Jurkat, Clone E6-1 (cell line): ENCODE data around the gene DLG3.

Experiments used
- DNase-seq: peaks from one replicate; pipeline ENCODE4 v3.0.0-alpha.2; 2011; ENCODE audit warnings: low read depth, low spot score
- H3K4me3 ChIP-seq: 2 replicates; pipeline ENCODE4 v1.5.1; 2011; ENCODE audit warnings: mild to moderate bottlenecking, low read length, control low read depth, moderate library complexity

Gene DLG3

DNA sequence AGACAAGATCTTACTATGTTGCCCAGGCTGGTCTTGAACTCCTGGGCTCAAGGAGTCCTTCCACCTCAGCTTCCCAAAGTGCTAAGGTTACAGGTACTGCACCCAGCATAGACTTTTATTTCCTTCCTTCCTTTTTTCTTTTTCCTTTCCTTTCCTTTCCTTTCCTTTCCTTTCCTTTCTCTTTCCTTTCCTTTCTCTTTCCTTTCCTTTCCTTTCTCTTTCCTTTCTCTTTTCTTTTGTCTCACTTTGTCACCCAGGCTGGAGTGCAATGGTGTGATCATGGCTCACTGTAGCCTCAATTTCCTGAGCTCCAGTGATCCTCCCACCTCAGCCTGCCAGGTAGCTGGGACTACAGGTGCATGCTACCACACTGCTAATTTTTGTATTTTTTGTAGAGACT lies 19.4 kb downstream of the DLG3 start:
- no peak overlapping the region for H3K4me3 ChIP-seq
- DNase-seq = no peak

DNA sequence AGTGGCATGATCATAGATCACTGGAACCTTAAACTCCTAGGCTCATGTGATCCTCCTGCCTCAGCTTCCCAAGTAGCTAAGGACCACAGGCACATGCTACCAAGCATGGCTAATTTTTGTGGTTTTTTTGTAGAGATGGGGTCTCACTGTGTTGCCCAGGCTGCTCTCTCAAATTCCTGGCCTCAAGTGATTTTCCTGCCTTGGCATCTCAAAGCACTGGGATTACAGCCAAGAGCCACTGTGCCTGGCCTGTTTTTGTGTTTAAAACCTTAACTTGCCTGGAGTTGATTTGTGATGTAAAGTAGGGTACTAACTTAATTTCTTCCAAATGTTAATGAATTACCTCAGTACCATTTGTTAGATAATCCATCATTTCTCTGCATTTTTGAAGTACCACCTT lies 22.3 kb downstream of the DLG3 start:
- DNase-seq = no peak

DNA sequence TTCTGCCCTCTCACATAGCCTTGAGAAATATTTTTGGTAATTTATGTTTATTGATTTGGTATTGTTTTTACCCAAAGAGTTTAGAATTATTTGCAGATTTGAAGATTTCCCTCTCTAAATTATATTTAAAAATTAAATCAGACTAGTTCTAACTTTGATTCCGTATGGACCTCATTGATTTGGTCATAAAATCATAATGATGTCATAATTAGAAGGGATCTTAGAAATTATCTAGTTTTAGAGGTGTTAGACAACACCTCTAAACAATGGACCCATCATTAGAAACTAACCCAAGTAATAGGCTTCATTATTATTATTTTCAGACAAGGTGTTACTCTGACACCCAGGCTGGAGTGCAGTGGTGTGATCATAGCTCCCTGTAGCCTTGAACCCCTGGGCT lies 24.1 kb downstream of the DLG3 start:
- DNase-seq = no peak
- H3K4me3 ChIP-seq = no peak overlapping the region

More for the DNA sequence above, 22.3 kb downstream of the DLG3 start:
- no peak overlapping the region for H3K4me3 ChIP-seq

DNA sequence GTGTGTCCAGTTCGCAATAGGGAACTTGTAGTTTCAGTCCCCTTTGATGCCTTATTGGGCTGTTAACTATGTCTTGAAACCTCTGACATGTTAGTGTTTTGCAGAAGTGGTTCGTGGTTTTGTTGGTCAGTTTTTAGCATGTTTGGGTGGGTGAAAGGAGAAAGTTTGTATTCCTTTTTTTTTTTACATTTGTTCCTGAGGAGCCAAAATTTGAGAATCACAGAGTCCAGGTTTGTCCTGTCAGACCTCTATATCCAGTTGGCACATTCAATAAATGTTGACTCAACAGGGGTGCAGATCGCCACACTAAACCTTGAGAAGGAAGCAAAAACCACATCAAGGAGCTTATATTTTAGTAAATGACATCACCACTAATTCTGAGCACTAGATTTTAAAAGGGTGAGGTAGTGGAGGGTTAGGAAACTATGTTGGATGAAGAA lies 26.2 kb downstream of the DLG3 start:
- no peak for DNase-seq
- H3K4me3 ChIP-seq = no peak overlapping the region

DNA sequence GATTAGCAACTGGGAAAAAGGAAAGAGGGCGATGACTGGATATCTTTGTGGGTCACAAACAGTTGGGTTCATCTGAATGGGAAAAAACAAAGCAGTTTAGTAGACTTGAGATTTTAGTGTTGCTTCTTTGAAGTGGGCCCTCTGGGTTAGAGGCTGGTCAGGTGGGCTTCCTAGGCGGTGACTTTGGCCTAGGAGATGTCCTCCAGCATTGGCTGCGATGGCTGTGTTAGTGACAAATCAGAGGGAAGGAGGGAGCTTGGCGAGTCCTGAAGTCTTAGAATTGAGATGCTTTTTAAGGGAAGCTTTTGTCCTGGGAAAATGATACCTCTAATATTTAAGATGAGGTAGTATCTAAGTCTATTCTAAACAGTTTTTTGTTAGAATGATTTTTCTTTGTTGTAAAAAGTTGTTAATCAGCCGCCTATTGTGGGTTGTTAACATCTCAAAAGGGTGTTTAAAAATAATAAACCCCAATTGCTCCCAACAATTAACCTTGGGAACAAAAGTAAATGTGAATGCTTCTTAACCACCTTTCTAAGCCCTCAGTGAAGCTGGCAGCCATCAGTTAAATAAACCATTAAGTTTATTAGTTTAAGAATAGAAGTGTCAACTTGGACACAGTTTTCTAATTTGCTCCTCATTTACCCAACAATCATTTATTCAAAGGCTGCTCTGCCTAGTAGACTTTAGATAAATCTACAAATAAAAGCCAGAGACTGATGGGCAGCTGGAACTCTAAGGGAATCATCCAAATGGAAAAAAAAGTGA lies 31.7 kb downstream of the DLG3 start:
- DNase-seq = no peak
- H3K4me3 ChIP-seq = no peak overlapping the region

DNA sequence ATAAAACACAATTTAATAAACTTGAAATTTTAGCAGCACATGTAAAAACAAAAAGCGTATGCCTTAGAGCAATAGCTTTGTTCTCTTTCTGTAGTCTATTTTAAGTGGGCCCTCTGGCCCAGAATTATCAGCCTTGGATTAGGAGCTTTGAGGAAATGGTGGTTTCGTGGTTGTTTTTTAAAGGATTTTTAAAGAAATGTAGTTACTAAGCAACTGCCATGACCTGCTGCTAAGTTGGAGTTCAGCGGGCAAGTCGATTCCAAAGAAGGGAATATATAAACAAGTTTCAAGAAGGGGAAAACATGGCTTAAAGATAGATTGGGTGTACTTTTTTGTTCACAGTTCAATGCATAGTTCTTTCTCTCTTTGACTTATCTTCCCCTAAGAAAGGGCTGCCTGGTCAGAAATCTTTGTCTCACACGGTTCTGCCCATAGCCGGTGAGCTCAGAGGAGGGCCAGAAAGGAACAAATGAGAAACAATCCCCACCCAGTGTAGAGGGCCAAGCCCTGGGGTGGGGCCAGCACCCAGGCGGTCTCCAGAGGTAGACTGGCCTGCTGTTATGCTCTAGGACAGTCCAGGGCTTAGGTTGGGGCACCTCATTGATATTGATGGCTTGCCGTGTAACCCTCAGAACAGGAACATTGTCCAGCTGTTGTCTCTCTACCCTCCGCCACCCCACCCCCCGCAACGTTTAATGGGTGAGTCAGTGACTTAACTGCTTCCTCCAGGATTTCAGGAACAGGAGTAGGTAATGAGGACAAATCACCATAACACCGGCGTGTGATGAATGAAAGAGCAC lies 32.5 kb downstream of the DLG3 start:
- no peak overlapping the region for H3K4me3 ChIP-seq
- no peak for DNase-seq

DNA sequence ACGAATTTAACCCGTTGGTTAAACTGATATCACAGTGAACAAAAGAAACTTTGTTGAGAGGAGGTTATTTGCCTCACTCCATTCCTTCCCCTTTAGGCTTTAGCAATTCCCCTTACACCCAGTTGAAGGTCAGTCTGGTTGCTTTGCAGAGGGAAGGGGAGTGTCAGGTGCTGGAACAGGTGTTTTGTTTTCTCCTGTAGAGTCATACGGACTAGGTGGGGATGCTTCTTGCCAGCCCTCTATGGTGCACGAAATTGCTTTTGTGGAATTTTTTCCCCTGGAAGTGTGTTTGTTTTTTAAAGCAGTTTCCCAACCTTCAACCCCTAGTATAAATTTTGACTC lies 33.1 kb downstream of the DLG3 start:
- DNase-seq = no peak
- no peak overlapping the region for H3K4me3 ChIP-seq

DNA sequence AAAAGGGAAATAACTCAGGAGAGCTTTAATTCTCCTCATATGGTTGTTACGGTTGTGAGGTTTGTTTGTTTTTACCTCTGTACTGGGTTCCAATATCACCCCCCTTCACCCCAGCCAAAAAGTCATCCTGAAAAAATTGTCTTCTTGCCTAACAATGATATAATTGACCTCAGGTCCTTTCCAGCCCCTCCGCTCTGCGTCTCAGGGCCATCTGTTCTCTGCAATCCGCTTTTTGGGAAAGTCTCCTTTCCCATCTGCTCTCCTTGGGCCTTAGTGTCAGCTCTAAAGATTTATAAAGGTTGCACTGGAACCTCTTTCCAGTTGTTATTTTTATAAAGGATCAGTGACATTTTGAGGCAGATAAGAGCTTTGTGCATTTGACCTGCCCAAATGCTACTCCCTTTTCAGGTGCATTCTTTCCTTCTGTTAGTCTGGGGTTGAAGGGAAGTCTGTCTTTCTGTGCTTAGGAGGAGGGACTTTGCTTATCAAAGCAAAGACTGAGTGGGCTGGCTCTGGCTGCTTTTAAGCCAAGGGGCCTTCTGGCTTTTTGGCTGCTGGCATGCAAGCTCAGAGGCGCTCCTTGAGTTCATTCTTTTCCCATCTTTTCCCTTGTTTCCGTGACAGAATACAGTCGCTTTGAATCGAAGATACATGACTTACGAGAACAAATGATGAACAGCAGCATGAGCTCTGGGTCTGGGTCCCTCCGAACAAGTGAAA lies 34.1 kb downstream of the DLG3 start:
- DNase-seq = no peak
- no peak overlapping the region for H3K4me3 ChIP-seq

DNA sequence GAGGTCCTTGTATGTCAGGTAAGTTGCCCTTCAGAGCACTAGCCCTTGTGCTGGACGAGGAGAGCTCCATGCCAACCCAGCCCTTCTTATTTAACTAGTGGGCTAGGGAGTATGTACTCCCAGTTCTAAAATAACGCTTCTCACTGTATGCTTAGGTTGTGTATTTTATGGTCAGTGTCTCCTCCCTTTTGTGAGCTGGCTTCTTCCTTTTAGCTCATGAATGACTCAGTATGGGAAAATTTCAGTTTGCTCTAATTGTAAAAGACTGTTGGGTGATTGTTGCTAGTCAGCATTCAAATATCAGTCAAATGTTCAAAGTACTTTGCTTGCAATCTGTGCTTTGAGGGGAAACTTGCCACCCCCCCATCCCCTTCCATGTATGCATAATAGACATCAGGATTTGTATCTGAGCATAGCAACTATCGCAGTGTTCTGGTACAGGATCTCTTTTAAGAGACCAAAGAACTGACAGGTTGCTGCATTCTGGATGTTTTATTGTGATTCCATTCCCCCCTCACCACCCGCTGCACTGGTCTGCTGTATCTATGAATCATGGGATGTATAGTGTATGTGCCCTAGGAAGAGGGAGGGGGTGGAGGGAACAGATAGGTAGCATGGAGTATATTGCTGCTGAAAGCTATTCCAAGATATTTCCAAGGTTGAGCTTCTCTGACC lies 34.7 kb downstream of the DLG3 start:
- no peak for DNase-seq
- no peak overlapping the region for H3K4me3 ChIP-seq

DNA sequence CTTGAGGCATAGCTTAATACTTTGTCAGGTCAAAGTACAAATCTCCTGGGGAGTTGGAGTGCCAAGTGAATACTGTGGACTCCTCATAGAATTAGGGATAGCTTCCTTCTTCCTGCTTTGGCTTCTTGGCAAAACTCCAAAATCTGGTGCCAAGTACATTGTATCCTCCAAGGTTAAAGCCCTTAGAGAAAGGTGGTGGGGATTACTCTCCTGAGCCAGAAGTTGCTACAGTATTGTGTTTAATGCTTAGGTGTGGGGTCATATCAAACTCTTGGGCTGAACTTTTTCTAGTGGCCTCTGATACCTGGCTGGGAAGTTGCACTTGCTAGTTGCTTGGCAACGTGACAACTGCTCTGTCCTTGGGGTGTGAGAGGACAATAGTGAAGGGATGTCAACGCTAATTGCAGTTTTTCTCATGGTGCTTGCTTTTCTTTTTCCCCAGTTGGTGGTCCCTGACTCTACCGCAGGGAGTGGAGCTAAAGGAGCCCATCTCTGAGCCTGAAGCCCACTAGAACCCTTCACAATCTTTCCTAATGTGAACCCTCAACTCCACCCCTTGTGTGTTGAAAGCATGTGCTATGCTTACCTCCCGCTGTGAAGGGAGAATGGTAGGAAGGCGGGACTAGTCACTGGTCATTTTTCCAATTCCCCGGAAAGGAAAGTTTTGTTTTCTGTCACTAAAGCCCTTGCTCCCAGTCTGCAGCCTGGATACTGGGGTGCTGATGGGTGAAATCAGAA lies 35.5 kb downstream of the DLG3 start:
- DNase-seq = no peak
- H3K4me3 ChIP-seq = no peak overlapping the region

DNA sequence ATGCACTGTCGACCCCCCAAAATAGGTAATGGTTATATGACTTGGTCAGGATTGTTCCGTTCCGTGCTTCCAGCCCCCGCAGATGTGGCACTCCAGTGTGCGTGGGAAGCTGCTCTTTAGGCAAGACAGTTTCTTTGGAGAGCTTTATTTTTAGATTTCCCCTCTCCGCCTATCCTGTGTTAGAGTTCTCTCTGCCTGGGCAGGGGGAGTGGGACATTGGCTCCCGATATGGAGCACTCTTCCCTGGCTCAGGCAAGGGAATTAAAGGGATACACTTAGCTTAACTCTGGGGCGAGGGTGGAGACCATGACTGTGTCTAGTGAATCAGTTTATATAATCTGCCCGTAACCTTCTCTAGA lies 36.0 kb downstream of the DLG3 start:
- H3K4me3 ChIP-seq = no peak overlapping the region

DNA sequence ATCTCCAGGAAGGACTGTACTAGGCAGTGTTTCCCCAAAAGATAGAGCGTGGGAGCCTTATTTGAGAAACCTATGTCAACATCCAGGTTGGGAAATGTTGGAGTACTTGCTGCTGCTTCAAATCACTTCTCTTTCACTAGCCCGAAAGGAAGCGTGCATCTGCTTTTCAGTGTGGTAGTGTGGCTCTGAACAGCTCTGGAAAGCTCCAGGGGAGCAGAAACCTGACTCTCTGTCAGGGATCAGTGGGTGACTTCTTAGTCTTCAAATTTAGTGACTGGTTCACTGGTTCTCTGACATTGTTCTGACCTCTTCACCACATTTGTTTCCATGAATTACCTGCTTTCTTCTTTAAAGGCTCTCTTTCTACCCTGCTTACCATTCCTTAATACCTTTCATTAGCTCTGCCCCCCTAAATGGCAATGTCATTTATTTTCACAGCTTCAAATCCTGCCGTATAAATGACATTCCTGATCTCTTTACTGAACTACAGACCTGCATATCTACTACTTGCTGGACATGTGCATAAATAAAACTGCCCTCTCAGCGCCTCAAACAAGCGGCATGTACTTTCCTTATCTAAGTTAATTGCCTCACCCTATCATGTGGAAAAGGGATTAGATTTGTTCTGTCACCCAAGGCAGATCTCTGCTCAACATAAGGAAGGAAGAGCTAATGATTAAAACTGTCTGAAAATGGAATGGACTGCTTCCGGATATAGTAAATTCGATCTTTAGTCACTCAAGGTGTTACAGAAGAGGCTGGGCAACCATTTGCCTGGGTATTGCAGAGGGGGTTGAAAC lies 37.0 kb downstream of the DLG3 start:
- no peak overlapping the region for H3K4me3 ChIP-seq
- no peak for DNase-seq

More for the DNA sequence above, 36.0 kb downstream of the DLG3 start:
- DNase-seq = no peak

DNA sequence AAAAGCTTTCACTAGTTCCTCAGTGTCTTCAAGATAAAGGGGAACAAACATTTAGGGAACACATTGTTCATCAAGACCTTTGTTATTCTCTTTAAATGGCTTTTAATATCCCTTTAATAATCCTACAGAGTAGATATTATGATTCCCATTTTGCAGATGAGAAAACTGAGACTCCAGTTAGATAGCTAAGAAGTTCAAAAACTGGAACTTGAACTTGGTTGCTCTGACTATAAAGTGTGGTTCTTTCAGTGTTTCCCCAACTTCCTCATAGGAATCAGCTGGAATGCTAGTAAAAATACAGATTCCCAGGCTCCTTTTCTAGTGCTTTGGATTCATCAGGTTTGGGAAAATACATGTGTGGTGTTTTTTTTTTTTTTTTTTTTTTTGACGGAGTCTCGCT lies 37.7 kb downstream of the DLG3 start:
- DNase-seq = no peak
- H3K4me3 ChIP-seq = no peak overlapping the region

DNA sequence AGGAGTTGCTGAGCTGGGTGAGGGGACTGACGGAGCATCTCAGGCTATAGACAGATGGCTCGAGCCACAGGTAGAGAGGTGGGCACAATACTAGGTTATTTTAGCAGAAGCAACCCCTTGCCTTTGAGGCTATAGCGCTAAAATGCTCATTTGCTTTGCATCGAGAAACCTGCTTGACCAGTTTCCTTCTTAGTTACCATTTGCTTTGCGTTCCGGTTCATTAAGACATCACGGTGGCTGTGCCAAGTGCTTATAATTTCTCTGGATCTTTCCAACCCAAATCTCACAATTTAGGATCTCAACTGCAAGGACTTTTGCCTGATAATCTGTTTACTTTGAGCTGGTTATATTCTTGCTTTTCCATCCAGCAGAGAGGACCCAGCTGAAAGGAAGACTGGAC lies 40.8 kb downstream of the DLG3 start:
- DNase-seq = no peak
- no peak overlapping the region for H3K4me3 ChIP-seq

DNA sequence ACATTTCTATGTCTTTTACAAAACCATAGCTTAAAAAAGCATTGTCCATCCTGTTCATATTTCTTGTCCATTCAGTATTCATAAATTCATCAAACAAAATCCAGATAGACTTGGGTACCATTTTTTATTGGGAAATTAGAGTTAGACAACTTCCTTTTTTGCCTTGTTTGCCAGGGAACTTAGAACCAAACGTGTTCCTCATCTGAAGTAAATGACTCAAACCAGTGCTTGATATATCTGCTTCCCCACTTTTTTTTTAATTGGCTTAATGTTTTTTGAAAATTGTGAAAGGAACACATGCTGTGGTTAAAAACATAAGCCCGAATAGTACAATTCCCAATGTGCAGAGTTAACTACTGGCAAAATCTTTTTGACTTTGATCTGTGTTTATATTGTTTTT lies 44.2 kb downstream of the DLG3 start:
- DNase-seq = no peak
- H3K4me3 ChIP-seq = no peak overlapping the region

DNA sequence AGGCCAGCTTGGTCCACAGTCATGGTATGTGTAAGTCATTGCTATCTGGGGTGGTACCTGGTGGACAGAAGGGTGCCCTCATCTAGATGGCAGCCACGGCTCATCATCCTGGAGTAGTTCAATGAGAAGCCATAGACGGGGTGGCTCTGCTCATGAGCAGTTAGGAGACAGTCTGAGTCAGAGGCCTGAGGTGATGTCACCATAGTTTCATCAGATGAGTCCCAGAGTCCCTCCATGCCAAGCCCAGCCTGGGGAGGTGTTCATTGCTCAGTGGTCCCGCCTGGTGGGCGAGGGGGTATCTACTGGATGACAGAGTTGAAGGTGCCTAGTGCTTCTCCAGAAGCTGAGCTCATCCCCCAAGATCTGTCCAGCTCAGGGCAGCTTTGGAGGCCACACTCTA lies 49.8 kb downstream of the DLG3 start:
- DNase-seq = no peak
- no peak overlapping the region for H3K4me3 ChIP-seq

DNA sequence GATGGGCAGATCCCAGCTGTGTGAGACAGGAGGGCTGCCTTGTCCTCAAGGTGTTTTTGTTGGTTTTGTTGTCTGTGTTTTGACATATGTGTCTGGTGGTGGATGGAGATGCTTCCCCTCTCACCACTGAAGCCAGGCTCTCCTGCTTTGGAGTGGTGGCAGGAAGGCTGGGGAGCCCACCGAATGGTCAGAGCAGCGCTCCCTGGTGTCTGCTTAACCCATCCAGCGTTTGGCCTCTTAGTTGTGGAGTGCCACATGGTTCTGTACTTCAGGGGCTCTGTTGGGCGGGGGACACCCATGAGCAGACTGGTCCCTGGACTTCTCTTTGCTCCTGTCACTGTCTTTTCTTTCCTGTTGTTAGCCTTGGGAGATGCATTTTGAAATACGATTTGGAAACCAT lies 51.9 kb downstream of the DLG3 start:
- DNase-seq = no peak
- no peak overlapping the region for H3K4me3 ChIP-seq

DNA sequence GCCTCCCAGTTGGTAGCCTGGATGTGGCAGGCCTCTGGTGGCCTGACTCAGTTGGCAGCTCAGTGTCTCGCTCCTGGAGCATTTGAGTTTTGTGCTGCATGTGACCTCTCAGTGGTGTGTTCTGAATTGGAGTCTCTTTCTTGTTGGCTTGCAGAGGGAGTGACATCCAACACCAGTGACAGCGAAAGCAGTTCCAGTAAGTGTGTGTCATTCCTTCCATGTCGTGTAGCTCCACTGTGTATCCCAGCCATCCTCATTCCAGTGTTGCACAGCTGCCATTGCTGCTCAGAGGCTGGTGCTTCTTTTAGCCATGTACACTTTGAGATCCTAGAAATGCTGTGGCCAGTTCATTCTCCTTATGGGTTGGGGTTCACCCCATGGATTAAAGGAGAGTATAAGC lies 52.4 kb downstream of the DLG3 start:
- H3K4me3 ChIP-seq = no peak overlapping the region
- no peak for DNase-seq
